NCI-H748 (cell line): ENCODE measurements around the gene CD47.

Experiments
- DNase-seq: peaks from one replicate; lab custom pipeline; 2025; ENCODE audit not compliant: unreplicated experiment; lab: John Stamatoyannopoulos, UW

Gene CD47

DNA sequence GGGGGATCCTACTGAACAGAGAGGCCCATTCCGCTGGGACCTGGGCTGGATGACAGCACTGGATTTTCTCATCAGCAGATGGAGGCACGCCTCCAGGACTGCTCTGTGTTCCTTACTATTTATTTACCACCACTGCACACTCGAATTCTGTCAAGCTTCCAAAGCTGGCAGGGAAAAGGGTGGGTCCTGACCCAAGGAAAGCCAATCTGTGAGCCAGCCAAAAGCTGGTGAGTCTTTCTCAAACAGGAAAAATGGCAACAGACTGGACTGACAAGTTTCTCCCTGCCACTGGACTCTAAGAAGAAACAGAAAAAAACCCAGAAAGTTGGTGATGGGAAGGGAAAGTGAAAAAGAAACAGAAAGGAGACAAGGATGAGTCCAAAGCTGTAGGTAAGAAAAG, 37.8 kb downstream of the CD47 start:
- DNase-seq = no peak

DNA sequence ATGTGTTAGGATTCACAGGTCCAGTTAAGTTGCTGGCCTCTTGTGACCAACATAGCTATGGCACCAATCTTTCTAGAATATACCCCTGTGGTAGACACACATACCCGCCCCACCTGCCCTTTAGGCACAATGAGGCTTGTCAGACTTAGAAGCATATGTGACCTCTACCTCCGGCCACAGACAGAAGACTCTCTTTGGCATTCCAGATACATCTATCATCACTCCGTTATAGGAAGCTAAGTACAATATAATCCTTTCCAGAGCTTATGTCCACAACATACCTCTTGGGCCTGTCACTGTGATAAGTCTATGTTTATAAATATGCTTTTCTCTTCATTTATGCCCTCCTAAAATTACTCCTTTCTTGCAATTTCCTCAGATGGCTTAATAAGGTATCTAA, 39.8 kb downstream of the CD47 start:
- DNase-seq = no peak

DNA sequence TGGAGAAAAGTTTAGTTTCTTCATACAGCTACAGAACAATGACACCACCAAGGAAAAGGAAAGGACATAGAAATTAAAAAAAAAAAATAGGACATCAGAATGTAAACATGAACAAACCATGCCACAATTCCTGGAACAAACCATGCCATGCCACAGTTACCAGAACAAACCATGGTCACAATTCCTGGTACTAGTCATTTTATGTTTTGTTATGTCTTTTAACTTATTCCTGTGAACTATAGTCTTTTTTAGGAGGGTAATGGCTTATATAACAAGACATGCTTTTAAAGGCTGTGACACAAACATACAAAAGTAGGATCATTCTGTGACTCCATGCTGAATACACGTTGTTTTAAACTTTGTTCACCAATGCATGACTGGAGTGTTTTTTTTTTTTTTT, 42.8 kb downstream of the CD47 start:
- no peak for DNase-seq

GRCh38 chr3:108046247-108046646, 44.6 kb downstream of the CD47 start:
- DNase-seq = no peak

- DNase-seq = no peak
These were observed 46.1 kb downstream of the CD47 start for GRCh38 chr3:108044699-108045098.

- no peak for DNase-seq
These were observed 48.5 kb downstream of the CD47 start for GRCh38 chr3:108042300-108042699.

GRCh38 chr3:108041253-108041652, 49.6 kb downstream of the CD47 start:
- no peak for DNase-seq

GRCh38 chr3:108037770-108038169, 53.1 kb downstream of the CD47 start:
- DNase-seq = no peak

DNA sequence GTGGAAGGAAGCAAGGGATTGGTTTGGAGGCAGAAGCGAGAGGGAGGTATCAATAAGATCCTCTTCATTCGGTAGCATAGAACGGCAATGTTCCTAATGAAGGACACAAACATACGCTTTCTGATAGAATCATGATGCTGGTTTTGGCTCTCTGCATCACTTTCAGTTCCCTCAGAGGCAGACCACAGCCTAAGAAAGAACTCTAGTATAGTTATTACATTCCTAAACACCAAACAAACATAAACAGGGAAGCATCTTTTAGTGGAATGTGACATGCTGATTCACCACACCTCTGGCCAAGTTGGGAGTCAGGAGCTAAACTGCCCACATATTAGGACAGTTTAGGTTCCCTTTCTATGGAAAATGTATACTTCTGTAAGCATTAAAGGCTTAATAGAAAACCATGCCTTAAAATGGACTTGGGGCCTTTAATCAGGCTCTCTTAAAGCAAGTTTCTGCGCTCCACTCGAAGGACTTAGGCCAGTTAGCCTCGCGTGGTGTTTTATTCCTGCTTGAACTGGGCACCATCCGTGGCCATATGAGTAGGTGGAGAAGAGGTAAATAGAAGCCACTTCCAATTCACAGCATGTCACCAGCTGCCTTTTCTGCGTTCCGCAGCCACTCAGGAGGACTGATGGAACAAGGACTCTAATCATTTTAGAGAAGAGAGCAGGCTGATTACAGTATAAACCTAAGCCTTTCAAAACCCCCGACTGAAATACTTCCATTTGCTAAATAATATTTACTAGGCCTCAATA, 53.7 kb downstream of the CD47 start:
- DNase-seq = no peak

- no peak for DNase-seq
These were observed 54.4 kb downstream of the CD47 start for GRCh38 chr3:108036401-108036800.

GRCh38 chr3:108035751-108036150, 55.1 kb downstream of the CD47 start:
- DNase-seq = no peak

- DNase-seq = no peak
These were observed 58.9 kb downstream of the CD47 start for GRCh38 chr3:108031895-108032294.

- DNase-seq = no peak
These were observed 59.9 kb downstream of the CD47 start for GRCh38 chr3:108030960-108031359.

GRCh38 chr3:108029466-108029865, 61.4 kb downstream of the CD47 start:
- DNase-seq = no peak

- DNase-seq = no peak
These were observed 61.9 kb downstream of the CD47 start for GRCh38 chr3:108028896-108029295.

DNA sequence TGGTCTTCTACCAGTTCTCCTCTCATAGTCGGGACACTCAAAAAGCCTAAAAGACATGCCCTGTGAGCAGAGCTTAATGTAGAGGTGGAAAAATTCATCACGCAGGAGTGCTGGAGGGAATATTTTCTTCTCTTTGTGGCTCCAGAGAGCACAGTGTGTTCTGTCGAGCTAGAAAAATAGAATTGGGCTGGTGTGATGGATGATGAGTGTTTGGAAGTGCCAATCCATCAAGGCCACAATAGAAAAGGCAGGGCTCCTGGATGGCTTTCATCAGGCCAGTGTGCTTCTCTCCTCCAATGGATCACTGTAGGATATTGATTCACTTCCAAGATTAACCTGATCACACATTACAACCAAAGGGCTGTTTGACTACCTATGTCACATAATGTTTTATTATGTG, 65.7 kb downstream of the CD47 start:
- DNase-seq = no peak

- no peak for DNase-seq
These were observed 66.5 kb downstream of the CD47 start for GRCh38 chr3:108024146-108024850.

- peak; percentile 15 for DNase-seq
These were observed 68.3 kb downstream of the CD47 start for GRCh38 chr3:108022256-108023150.

DNA sequence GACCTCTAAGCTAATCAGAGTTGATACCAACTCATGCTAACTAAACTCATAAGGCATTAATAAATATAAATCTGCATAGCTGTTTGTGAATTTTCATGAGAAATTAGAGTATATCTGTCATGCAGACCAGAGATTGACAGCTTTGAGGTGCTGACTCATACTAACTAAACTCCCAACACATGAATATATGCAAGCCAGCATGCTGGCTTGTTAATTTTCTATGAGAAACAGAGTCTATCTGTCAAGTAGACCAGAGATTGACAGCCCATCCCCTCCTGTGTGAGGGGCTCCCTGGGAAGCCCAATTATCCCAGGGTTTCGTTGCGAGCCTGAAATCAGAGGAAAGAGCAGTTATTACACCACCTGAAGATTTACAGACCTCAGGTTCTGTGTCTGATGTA, 69.3 kb downstream of the CD47 start:
- no peak for DNase-seq

DNA sequence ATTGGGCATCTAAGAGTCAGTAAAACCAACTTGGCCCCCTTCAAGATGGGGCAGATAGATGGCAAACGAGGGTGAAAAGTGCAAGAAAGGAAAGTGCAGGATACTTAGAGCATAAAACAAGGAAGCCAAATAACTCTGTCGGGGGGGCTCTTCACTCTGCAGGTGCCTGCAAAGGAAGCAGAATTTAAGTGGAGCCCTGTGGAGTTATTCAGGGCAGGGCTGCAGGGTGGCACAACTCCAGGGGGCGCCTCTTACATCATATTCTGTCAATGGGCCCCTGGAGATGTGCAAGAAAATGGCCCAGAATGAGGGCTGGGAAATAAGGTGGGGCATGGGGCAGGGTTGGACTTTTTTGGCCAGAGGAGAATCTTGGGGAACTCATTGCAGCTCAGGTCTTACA, 69.7 kb downstream of the CD47 start:
- no peak for DNase-seq

GRCh38 chr3:108018552-108018951, 72.3 kb downstream of the CD47 start:
- no peak for DNase-seq

- DNase-seq = peak; percentile 30
These were observed 73.2 kb downstream of the CD47 start for GRCh38 chr3:108017587-108017986.
